Karpas-422 (cell line): ENCODE measurements around the gene ELF4. TPM values are rescaled to one million over a fixed set of nuclear protein-coding genes. Genes with fewer than 3 reads are reported as not detected.

Experiments
- total RNA-seq: library from RNA; depleted of rRNA; stranded (reverse); fragments of >200 nt; shearing (Covaris generic); gene quantifications from 2 replicates; pipeline ENCODE4 v1.2.3, GENCODE V29; 2014; ENCODE audit warnings: low replicate concordance; rRNA removed

ELF4 gene
- total RNA-seq, 1 experiment from 2014 or later = 31.7 TPM

Other genes starting within 250 kb of the ELF4 start
- gene UTP14A, start 204.3 kb downstream of the ELF4 start, total RNA-seq = 14.0 and 34.2 TPM in 2 replicates
- 3.5 and 5.3 TPM in 2 replicates for gene BCORL1, start 127.9 kb downstream of the ELF4 start, total RNA-seq
- 25.8 and 37.4 TPM in 2 replicates for gene AIFM1, start 55.3 kb upstream of the ELF4 start, total RNA-seq
- 10.3 and 25.8 TPM in 2 replicates for gene RAB33A, start 61.5 kb upstream of the ELF4 start, total RNA-seq
- 8.4 and 29.6 TPM in 2 replicates for gene ZNF280C, start 158.4 kb upstream of the ELF4 start, total RNA-seq
- gene SLC25A14, start 229.4 kb upstream of the ELF4 start, total RNA-seq = 18.3 and 20.8 TPM in 2 replicates